NCI-H524 treated with DMSO at 0.1 percent for 48 hours (cell line): ENCODE data around the gene TSPEAR.

Source experiments
- DNase-seq: peaks from one replicate; lab custom pipeline; 2025; lab: John Stamatoyannopoulos, UW

The TSPEAR gene

DNA sequence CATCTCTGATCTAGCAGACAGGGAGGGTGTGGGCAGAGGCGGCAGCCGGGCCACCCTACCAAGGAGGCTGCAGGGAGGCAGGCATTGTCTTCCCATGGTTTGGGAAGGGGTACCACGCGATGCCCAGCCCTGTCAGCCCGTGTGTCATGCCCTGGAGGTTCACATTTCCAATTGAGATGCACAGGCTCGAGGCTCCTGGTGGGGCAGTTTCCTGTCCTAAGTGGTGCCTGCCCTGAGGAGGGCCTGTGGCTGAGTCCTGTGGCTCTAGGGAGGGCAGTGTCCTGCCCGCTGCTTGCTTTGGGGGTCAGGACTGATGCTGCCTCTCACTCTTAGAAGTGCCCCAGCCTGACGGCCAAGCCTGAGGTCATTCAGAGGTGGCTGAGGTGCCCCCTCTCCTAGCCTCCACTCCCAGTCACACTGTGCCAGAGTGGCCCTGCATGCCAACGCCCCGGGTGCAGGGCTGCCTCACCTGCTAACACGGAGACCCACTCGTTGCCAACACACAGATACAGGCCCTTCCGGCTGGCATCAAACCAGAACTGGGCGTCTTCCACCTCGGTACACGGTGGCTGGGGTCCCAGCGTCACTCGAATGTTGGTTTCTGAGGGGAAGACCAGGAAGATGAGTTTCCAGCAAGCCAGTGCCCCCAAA is 183.3 kb downstream of the TSPEAR start:
- no peak for DNase-seq

GRCh38 chr21:44527156-44527982 is 184.0 kb downstream of the TSPEAR start:
- no peak for DNase-seq

- no peak for DNase-seq
These were observed 185.0 kb downstream of the TSPEAR start for GRCh38 chr21:44526096-44526997.

- no peak for DNase-seq
These were observed 185.8 kb downstream of the TSPEAR start for GRCh38 chr21:44525391-44526095.

DNA sequence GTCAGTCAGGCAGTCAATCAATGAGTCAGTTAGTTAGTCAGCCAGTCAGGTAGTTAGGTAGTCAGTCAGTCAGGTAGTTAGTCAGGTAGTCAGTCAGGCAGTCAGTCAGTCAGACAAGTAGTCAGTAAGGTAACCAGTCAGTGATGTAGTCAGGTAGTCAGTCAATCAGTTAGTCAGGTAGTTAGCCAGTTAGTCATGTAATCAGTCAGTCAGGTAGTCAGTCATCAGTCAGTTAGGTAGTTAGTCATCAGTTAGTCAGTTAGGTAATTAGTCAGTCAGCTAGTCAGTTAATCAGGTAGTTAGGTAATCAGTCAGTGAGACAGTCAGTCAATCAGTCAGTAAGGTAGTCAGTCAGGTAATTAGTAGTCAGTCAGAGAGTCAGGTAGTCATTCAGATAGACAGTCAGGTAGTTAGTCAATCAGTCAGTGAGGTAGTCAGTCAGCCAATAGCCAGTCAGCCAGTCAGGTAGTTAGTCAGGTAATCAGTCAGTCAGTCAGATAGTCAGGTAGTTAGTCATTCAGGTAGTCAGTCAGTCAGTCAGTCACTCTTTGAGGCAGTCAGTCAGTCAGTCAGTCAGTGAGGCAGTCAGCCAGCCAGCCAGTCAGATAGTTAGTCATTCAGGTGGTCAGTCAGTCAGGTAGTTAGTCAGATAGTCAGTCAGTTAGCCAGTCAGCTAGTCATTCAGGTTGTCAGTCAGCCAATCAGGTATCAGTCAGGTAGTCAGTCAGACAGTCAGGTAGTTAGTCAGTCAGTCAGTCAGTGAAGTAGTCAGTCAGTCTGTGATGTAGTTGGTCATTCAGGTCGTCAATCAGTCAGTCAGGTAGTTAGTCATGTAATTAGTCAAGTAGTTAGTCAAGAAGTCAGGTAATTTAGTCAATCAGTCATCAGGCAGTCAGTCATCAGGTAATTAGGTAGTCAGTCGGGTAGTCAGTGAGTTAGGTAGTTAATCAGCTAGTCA is 186.7 kb downstream of the TSPEAR start:
- no peak for DNase-seq

GRCh38 chr21:44523567-44524413 is 187.6 kb downstream of the TSPEAR start:
- DNase-seq = no peak

GRCh38 chr21:44522753-44523204 is 188.6 kb downstream of the TSPEAR start:
- DNase-seq = no peak

DNA sequence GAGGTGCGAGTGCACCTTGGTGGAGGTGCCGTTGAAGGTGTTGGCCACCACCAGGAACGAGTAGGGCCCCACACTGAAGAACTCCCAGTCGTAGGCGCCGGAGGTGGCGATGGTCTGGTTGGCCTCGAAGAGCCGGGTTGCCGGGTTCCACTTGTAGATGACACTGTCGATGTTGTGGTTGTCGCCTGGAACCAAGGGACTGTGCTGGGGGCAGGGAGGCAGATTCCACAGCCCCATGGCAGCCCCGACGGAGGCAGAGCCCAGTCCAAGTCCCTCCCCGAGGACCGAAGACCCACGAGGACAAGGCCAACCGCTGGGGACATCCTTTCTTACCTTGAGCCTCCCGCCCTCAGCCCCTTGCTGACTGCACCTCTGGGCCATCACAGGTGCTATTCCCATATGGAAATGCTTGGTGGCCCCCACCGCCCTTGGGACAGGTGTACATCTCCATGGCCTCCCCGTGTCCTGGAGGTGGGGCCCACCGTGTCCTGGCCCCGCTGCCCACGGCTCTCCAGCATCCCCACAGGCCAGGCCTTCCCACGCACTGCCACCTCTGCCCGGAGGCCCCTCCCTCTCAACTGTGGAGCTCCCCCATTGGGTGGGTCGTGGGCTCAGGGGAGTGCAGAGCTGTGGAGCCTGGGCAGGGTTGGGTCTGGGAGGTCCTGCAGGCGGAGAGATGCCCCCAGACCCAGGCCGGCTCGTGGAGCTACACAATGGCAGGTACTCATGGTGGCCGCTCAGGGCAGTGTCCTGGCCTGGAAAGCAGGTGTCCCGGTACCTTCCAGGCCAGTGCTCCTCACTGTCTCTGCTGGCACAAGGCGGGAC is 189.2 kb downstream of the TSPEAR start:
- no peak for DNase-seq

GRCh38 chr21:44521301-44521927 is 190.0 kb downstream of the TSPEAR start:
- DNase-seq = no peak

DNA sequence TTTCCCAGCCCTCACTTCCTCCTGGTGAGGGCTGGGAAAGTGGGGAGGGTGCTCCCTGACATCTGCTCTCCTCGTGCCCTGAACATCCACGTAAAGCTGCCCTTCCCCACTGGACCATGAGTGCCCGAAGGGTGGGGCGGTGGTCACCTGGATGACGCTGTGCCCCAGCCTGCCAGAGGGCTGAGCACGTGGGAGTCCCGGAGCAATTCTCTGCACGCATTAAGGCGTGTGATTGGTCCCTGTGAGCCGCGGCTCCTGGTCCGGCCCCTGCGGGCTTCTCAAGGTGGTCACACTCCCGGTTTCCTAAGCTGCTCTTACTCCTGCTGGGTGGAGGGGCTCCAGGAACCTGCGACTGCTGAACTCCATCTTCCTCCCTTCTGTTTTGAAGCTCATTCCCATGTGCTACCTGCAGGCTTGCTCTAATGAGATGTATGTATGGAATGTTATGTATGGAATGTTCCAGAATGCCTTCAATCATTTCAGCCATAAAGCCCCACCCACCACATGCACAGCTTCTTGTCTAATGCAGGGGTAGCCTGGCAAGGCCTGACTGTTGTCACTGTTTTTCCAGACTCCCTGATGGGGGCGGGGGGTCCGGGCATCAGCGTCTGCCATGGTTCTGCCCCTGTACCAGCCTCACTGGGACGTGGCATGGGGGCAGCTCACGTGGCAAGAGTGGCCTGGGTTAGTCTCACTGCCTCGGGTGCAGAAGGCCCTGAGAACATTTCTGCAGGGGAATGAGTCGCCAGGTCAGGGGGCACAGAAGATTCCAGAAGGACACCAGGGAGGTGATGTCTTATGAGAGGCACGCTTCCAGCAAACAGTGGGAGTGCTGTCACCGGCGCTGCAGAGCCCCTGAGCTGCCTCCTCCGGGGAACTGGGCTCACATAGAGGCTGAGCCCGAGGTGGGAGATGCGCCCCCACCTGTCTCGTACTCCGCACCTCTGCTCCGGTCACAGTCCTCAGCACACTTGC is 190.8 kb downstream of the TSPEAR start:
- DNase-seq = no peak

DNA sequence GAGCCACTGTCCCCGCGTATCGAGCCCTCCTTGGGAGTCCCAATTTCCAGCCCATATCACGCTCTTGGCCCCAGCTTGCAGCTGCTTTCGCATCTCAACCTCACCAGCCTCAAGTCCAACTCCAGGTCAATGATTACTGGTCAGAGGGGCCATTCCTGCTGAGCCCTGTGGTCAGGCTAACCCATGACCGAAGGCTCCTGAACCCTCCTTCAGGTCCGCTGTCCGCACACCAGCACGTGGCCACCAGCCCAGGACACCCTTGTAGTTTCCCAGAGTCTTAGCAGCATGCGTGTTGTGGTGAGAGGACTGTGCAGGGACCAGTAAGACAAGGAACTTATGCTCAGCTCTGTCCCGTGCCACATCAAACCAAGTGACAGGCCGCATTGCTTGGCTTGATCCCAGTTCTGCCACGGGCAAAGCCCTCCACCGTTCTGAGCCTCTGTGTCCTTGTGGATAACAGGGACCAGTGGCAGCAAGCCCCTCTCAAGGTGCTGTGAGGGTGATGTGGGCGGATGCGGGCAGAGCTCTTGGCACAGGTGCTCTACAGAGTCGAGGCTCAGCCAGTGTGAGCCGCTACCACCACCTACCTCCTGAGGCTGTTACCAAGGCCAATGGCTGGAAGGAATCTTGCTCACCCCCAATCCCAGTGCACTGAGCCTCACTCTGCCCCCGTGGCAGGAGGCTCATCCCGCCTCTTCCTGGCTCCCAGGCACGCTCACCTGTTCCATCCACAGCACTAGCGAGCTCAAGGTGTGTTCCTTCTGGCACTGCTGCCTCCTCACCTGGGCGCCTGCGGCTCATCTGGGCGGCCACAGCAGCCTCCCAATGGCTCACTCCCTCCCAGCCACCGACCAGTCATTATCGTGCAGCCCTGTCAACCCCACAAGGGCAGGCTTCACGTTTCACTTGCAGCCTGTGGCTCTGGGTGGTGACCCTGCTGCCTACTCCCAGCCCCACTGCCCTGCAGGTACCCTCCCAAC is 191.7 kb downstream of the TSPEAR start:
- DNase-seq = no peak

DNA sequence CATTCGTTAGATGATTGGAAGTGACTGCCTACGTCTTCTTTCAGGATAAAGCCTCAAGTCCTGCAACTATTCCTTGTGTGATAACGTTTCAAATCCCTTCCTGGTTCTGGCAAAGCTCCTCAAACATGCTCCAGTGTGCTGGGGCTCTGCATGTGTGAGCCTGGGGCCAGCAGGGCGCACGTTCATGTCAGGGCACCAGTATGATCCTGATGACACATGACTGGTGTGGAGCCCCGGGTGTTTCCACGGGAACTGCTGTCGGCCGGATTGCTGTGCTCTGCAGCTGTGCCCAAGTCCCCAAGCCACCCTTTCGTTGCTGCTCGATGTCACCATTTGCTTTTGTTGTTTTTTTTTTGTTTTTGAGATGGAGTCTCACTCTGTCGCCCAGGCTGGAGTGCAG is 192.7 kb downstream of the TSPEAR start:
- no peak for DNase-seq

DNA sequence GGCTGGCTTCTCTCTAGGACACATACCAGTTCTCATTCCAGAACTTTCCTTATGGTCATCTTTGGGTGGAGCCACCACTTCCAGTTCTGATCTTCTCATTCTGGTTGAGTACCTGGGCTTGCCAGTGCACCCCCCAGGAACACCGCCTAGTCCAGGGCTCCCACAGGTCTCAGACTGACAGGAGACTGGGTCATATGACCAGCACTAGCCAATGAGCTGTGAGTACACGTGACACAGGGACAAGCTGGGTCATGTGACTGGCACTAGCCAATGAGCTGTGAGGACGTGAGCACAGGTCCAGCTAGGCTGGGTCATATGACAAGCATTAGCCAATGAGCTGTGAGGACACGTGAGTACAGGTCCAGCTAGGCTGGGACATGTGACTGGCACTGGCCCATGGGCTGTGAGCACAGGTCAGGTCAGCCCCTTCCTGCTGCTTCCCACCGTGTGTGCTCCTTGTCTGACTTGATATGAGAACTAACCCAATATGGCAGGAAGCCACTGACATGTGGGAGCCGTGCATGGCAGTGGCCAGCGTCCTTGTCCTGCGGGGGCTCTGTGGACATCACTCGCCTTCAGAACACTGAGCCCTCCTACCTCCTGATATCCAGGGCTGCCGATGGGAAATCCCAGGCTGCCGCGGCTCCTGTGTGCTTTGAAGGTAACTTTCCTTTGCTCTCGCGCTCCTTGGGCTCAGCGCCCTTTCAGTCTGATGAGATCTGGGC is 194.0 kb downstream of the TSPEAR start:
- peak; percentile 80 for DNase-seq

DNA sequence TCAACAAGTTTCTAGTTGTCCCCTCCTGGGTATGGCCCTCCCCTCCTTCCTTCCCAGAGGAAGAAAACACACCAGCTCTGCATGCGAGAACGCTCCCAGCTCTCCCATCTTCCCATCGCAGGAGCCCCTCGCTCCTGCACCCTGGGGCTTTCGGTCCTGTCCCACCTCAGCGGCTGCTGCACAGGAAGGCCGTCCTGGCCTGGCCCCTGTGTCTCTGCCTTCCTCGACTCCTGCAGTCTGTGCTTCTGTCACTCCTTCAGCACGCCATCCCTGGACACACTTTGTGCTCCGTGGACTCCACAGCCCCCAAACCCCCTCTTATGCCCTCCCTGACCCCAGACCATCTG is 194.6 kb downstream of the TSPEAR start:
- no peak for DNase-seq

GRCh38 chr21:44516342-44516741 is 195.0 kb downstream of the TSPEAR start:
- DNase-seq = no peak
